ENCODE data around the gene TMEM116. TPM values are rescaled to one million over a fixed set of nuclear protein-coding genes. Genes with fewer than 3 reads are reported as not detected.

TMEM116 gene
- total RNA-seq, 4 donors from 2014 or later: 3.5 to 8.4 (median 7.5) TPM

DNA sequence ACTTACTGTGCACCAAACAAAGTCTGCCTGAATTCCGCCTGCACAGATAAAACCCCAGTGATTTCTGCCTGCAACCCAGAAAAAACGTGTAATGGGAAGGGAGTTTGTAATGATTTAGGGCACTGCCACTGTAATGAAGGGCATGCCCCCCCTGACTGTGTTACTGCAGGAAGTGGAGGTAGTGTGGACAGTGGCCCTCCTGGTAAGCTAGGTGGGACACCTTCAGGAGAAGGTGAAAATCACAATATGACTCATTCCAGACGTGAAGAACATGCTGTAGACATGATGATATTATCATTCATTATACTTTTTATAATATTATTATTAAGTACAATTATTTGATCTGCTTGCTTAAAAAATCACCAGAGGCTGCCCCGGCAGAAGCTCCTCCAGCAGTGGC, 111.8 kb downstream of the TMEM116 start:
- Histone ChIP-seq H3K4me1 (no peaks in the 10 kb centered on the region), H3K27me3 (no peaks in the 10 kb centered on the region), H3K27ac (replicated peaks in 1 of 4) (no peak overlapping the region), H3K4me3 (no peak overlapping the region), H3K36me3 (peaks cover 3 to 17% (median 8%) of the 10 kb centered on the region in 4 donors), H3K9me3 (no peaks in the 10 kb centered on the region)
- intact Hi-C loops (cut with DNase I): no loop called here
- no peak for DNase-seq (ENCODE audit: extremely low spot score)
- TF ChIP-seq EP300 (IDR thresholded peaks at IDR 0.05) (no peak), CTCF (IDR thresholded peaks at IDR 0.05) (no peak), POLR2A (IDR thresholded peaks at IDR 0.05; ENCODE audit: low read depth) (no peak), POLR2AphosphoS5 (IDR thresholded peaks at IDR 0.05) (no peak)
- 70% methylated on average over 4 of the region's 4 CpGs for WGBS

DNA sequence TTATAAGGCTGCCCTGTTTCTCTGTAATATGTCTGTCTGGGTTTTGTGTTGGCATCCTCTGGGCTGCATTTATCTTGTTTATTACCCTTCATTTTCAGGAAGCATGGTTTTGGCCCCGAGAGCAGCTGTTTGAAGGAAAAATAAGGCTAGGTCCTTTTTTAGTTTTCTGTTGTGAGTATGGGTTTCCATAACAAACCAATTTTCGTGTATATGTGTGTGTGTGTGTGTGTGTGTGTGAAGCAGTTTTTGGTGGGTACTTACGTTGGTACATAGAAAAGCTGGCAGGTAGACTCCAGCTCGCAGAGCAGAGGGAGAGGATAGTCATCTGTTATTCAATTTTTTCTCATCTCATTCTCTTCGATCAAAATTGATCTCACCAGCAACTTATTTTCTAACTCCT, 118.4 kb downstream of the TMEM116 start:
- Histone ChIP-seq H3K4me1 (no peaks in the 10 kb centered on the region), H3K27me3 (no peaks in the 10 kb centered on the region), H3K36me3 (peaks cover 36 to 83% (median 57%) of the 10 kb centered on the region in 4 donors), H3K9me3 (no peaks in the 10 kb centered on the region), H3K27ac (replicated peaks in 1 of 4) (no peak overlapping the region), H3K4me3 (no peak overlapping the region)
- no peak for TF ChIP-seq POLR2AphosphoS5 (IDR thresholded peaks at IDR 0.05)
- no peak for TF ChIP-seq POLR2A (IDR thresholded peaks at IDR 0.05; ENCODE audit: low read depth)
- no peak for TF ChIP-seq CTCF (IDR thresholded peaks at IDR 0.05)
- no peak for TF ChIP-seq EP300 (IDR thresholded peaks at IDR 0.05)
- intact Hi-C loops (cut with DNase I): no loop called here
- DNase-seq (ENCODE audit: extremely low spot score): no peak
- 82% methylated on average over 5 of the region's 5 CpGs for WGBS

DNA sequence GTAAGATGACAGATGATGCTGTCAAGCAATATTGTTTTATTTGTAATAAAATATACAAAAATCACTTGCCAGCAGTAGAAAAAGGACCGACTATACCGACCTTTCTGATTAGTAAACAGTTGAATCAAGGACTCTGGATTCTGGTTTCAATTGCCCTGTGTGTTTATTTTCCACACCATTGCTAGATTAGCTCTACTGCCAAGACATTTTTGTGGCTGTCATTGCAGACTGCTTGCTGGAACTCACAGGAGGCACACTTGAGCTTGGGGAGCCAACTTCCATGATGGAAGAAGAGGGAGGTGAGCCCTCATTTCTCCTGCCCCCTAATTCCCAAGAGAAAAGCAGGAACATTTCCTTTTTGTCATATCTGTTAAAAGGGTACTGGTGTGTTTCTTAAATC, 119.7 kb downstream of the TMEM116 start:
- Histone ChIP-seq H3K4me1 (no peaks in the 10 kb centered on the region), H3K27me3 (no peaks in the 10 kb centered on the region), H3K9me3 (no peaks in the 10 kb centered on the region), H3K4me3 (no peak overlapping the region), H3K36me3 (peaks cover 48 to 87% (median 70%) of the 10 kb centered on the region in 4 donors), H3K27ac (replicated peaks in 1 of 4) (no peak overlapping the region)
- 28% methylated on average over 2 of the region's 2 CpGs for WGBS
- DNase-seq (ENCODE audit: extremely low spot score): no peak
- intact Hi-C loops (cut with DNase I): no loop called here
- TF ChIP-seq CTCF (IDR thresholded peaks at IDR 0.05) (no peak), POLR2AphosphoS5 (IDR thresholded peaks at IDR 0.05) (no peak), EP300 (IDR thresholded peaks at IDR 0.05) (no peak), POLR2A (IDR thresholded peaks at IDR 0.05; ENCODE audit: low read depth) (no peak)

GRCh38 chr12:111887926-111888745, 124.8 kb downstream of the TMEM116 start:
- no peak for DNase-seq (ENCODE audit: extremely low spot score)
- Histone ChIP-seq H3K27me3 (no peaks in the 10 kb centered on the region), H3K4me1 (no peaks in the 10 kb centered on the region), H3K4me3 (no peak overlapping the region), H3K9me3 (no peaks in the 10 kb centered on the region), H3K27ac (replicated peaks in 1 of 4) (no peak overlapping the region), H3K36me3 (peaks cover 67 to 100% (median 91%) of the 10 kb centered on the region in 4 donors)
- TF ChIP-seq CTCF (IDR thresholded peaks at IDR 0.05): no peak
- intact Hi-C loops (cut with DNase I): no loop called here
- 83% methylated on average over 11 of the region's 11 CpGs for WGBS
